Measurements from ENCODE around the gene GLB1L2. TPM values are rescaled to one million over a fixed set of nuclear protein-coding genes. Genes with fewer than 3 reads are reported as not detected.
"Not testable (repeated sequence)": the region's sequence is repeated elsewhere in the genome, so short reads cannot be mapped to it uniquely, and the experiment has no call there.

The GLB1L2 gene, protein sequence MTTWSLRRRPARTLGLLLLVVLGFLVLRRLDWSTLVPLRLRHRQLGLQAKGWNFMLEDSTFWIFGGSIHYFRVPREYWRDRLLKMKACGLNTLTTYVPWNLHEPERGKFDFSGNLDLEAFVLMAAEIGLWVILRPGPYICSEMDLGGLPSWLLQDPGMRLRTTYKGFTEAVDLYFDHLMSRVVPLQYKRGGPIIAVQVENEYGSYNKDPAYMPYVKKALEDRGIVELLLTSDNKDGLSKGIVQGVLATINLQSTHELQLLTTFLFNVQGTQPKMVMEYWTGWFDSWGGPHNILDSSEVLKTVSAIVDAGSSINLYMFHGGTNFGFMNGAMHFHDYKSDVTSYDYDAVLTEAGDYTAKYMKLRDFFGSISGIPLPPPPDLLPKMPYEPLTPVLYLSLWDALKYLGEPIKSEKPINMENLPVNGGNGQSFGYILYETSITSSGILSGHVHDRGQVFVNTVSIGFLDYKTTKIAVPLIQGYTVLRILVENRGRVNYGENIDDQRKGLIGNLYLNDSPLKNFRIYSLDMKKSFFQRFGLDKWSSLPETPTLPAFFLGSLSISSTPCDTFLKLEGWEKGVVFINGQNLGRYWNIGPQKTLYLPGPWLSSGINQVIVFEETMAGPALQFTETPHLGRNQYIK
- total RNA-seq (10 to 100 TPM; 10.3 to 11.9 TPM), polyA plus RNA-seq (ENCODE audit: insufficient read length in 6 of 6) (1 to 10 TPM; 4.1 to 5.8 (median 4.9) TPM)
- long read RNA-seq, donor 1 = 0 reads
- long read RNA-seq, donor 2 = 0 reads
- long read RNA-seq, donor 3 = 0 reads
- long read RNA-seq, donor 4, partial matches to known transcripts = 0 of 5 reads
- long read RNA-seq, donor 4, other reads (novel, unspliced or antisense) = 5 of 5 reads
- long read RNA-seq, donor 5, partial matches to known transcripts = 0 of 2 reads
- long read RNA-seq, donor 5, other reads (novel, unspliced or antisense) = 0 of 2 reads
- long read RNA-seq, donor 6, partial matches to known transcripts = 0 of 1 reads
- long read RNA-seq, donor 6, other reads (novel, unspliced or antisense) = 0 of 1 reads
- long read RNA-seq, donor 7, partial matches to known transcripts = 0 of 2 reads
- long read RNA-seq, donor 7, other reads (novel, unspliced or antisense) = 0 of 2 reads
- long read RNA-seq, donor 8 = 0 reads
- long read RNA-seq, donor 9 = 0 reads
- long read RNA-seq, donor 10, partial matches to known transcripts = 0 of 2 reads
- long read RNA-seq, donor 10, other reads (novel, unspliced or antisense) = 2 of 2 reads
- long read RNA-seq, donor 11, partial matches to known transcripts = 58 of 68 reads
- long read RNA-seq, donor 11, other reads (novel, unspliced or antisense) = 10 of 68 reads
- long read RNA-seq, donor 12, partial matches to known transcripts = 0 of 1 reads
- long read RNA-seq, donor 12, other reads (novel, unspliced or antisense) = 0 of 1 reads

- DNase-seq (peak; percentile 23 to 91 (median 60)), ATAC-seq (peak; percentile 95)
- intact Hi-C loops (cut with DNase I) = no loop called here
- H3K4me3 ChIP-seq = peak within 1 kb of the TSS; percentile 45 to 53
- H3K4me1 ChIP-seq = peaks cover 0 to 13% of the 10 kb centered on the region in 2 donors
- TF ChIP-seq, protein P1, sequence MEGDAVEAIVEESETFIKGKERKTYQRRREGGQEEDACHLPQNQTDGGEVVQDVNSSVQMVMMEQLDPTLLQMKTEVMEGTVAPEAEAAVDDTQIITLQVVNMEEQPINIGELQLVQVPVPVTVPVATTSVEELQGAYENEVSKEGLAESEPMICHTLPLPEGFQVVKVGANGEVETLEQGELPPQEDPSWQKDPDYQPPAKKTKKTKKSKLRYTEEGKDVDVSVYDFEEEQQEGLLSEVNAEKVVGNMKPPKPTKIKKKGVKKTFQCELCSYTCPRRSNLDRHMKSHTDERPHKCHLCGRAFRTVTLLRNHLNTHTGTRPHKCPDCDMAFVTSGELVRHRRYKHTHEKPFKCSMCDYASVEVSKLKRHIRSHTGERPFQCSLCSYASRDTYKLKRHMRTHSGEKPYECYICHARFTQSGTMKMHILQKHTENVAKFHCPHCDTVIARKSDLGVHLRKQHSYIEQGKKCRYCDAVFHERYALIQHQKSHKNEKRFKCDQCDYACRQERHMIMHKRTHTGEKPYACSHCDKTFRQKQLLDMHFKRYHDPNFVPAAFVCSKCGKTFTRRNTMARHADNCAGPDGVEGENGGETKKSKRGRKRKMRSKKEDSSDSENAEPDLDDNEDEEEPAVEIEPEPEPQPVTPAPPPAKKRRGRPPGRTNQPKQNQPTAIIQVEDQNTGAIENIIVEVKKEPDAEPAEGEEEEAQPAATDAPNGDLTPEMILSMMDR (IDR thresholded peaks at IDR 0.05) = no peak
- no peaks in the 10 kb centered on the region for H3K36me3 ChIP-seq
- H3K9me3 ChIP-seq = no peaks in the 10 kb centered on the region
- peaks cover 17 to 53% of the 10 kb centered on the region in 2 donors for H3K27me3 ChIP-seq
- H3K27ac ChIP-seq = no peak within 1 kb of the TSS
These were observed at the start of gene GLB1L2 for GRCh38 chr11:134331354-134332188. Gene GLB1L2, plus strand, starts transcription at chr11:134331988. Its CDS starts 74 bp downstream, at chr11:134332062.

- Histone ChIP-seq H3K27me3 (peaks cover 22 to 50% of the 10 kb centered on the region in 2 donors), H3K27ac (no peak overlapping the region), H3K36me3 (no peaks in the 10 kb centered on the region), H3K4me1 (peaks cover 0 to 2% of the 10 kb centered on the region in 2 donors), H3K9me3 (no peaks in the 10 kb centered on the region), H3K4me3 (no peak overlapping the region)
- ATAC-seq = peak; percentile 94
- DNase-seq = no peak
- TF ChIP-seq, protein P1 (IDR thresholded peaks at IDR 0.05) = no peak
- intact Hi-C loops (cut with DNase I) = no loop called here
These were observed 49.4 kb upstream of the GLB1L2 start for GRCh38 chr11:134282121-134283045.

- Histone ChIP-seq H3K4me3 (no peak overlapping the region), H3K9me3 (no peaks in the 10 kb centered on the region), H3K4me1 (no peaks in the 10 kb centered on the region), H3K27me3 (peaks cover 9 to 44% of the 10 kb centered on the region in 2 donors), H3K27ac (no peak overlapping the region), H3K36me3 (no peaks in the 10 kb centered on the region)
- TF ChIP-seq, protein P1 (IDR thresholded peaks at IDR 0.05) = no peak
- DNase-seq (no peak), ATAC-seq (no peak)
- intact Hi-C loops (cut with DNase I) = no loop called here
These were observed 48.1 kb upstream of the GLB1L2 start for GRCh38 chr11:134283461-134284230.

DNA sequence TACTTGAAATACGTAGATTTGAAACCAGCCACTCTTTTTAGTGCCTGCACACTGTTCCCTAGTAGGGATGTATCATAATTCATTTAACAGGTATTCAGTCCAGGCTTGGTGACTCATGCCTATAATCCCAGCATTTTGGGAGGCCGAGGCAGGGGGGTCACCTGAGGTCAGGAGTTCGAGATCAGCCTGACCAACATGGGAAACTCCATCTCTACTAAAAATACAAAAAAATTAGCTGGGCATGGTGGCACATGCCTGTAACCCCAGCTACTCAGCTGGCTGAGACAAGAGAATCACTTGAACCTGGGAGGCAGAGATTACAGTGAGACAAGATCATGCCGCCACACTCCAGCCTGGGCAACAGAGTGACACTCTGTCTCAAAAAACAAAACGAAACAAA is 47.4 kb upstream of the GLB1L2 start:
- H3K9me3 ChIP-seq; H3K4me3 ChIP-seq; H3K27ac ChIP-seq; H3K36me3 ChIP-seq; DNase-seq; ATAC-seq; intact Hi-C loops (cut with DNase I); H3K4me1 ChIP-seq: not testable (repeated sequence)
- H3K27me3 ChIP-seq = peaks cover 5 to 37% of the 10 kb centered on the region in 2 donors
